Measurements from ENCODE around the gene OR4A5. TPM values are rescaled to one million over a fixed set of nuclear protein-coding genes. Genes with fewer than 3 reads are reported as not detected.

Gene OR4A5, protein sequence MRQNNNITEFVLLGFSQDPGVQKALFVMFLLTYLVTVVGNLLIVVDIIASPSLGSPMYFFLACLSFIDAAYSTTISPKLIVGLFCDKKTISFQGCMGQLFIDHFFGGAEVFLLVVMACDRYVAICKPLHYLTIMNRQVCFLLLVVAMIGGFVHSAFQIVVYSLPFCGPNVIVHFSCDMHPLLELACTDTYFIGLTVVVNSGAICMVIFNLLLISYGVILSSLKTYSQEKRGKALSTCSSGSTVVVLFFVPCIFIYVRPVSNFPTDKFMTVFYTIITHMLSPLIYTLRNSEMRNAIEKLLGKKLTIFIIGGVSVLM
- not detected in 2 replicates for total RNA-seq

DNA sequence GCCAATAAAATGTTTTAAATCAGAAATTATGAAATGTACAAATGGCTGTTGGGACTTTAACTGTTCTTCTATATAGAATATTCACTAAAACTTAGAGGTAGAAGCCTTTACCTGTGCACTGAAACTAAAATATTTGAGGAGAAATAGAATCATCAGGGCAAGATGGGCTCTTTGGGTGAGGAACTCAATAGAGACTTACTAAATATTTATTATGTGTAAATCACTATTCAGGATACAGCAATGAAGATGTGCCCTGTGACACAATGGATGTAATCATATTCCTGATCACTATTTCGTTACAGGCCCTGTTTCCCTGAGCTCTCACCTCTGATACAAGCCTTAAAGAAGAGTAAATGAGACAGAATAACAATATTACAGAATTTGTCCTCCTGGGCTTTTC, at the start of gene OR4A5:
Gene OR4A5, plus strand, starts transcription at position 301 of the 400 bp plus-strand sequence. Its CDS starts 53 bp downstream, at position 354.

Other genes starting within 250 kb of the OR4A5 start
- gene OR4C46, start 102.8 kb upstream of the OR4A5 start, total RNA-seq: not detected in 2 replicates